T1000 (cell line): ENCODE measurements around the gene PPM1M.
"Not testable (repeated sequence)": the region's sequence is repeated elsewhere in the genome, so short reads cannot be mapped to it uniquely, and the experiment has no call there.

ENCODE experiments used
- DNase-seq: peaks from one replicate; lab custom pipeline; 2025; ENCODE audit warnings: mixed read lengths; lab: John Stamatoyannopoulos, UW

Gene PPM1M

GRCh38 chr3:52246728-52247408, 1.3 kb downstream of the PPM1M start:
- no peak for DNase-seq

- DNase-seq = no peak
These were observed 2.0 kb downstream of the PPM1M start for GRCh38 chr3:52247409-52248164.

GRCh38 chr3:52248165-52248541, 2.6 kb downstream of the PPM1M start:
- DNase-seq = no peak

- DNase-seq = no peak
These were observed 3.4 kb downstream of the PPM1M start for GRCh38 chr3:52248816-52249547.

GRCh38 chr3:52249683-52250082, 4.1 kb downstream of the PPM1M start:
- DNase-seq = no peak

- no peak for DNase-seq
These were observed 4.6 kb downstream of the PPM1M start for GRCh38 chr3:52250122-52250521.

- DNase-seq = no peak
These were observed 8.1 kb downstream of the PPM1M start for GRCh38 chr3:52253314-52254304.

GRCh38 chr3:52254608-52255007, 9.0 kb downstream of the PPM1M start:
- no peak for DNase-seq

- DNase-seq = no peak
These were observed 10.6 kb downstream of the PPM1M start for GRCh38 chr3:52256159-52256558.

- no peak for DNase-seq
These were observed 11.1 kb downstream of the PPM1M start for GRCh38 chr3:52256622-52257021.

GRCh38 chr3:52257911-52258310, 12.4 kb downstream of the PPM1M start:
- no peak for DNase-seq

GRCh38 chr3:52259035-52259434, 13.5 kb downstream of the PPM1M start:
- no peak for DNase-seq

- no peak for DNase-seq
These were observed 13.9 kb downstream of the PPM1M start for GRCh38 chr3:52259448-52259847.

GRCh38 chr3:52262447-52262846, 16.9 kb downstream of the PPM1M start:
- no peak for DNase-seq

GRCh38 chr3:52265387-52265786, 19.8 kb downstream of the PPM1M start:
- no peak for DNase-seq

- DNase-seq = no peak
These were observed 22.5 kb downstream of the PPM1M start for GRCh38 chr3:52268036-52268435.

GRCh38 chr3:52269776-52270175, 24.2 kb downstream of the PPM1M start:
- DNase-seq = no peak

GRCh38 chr3:52270252-52270754, 24.7 kb downstream of the PPM1M start:
- no peak for DNase-seq

- DNase-seq = not testable (repeated sequence)
These were observed 26.6 kb downstream of the PPM1M start for GRCh38 chr3:52272172-52272571.

- DNase-seq = no peak
These were observed 27.3 kb downstream of the PPM1M start for GRCh38 chr3:52272831-52273230.

GRCh38 chr3:52274781-52275180, 29.2 kb downstream of the PPM1M start:
- not testable (repeated sequence) for DNase-seq
